LNCaP clone FGC (cell line): Measurements from ENCODE around the gene SMIM7.

ENCODE experiments used
- DNase-seq: peaks from one replicate; pipeline ENCODE4 v3.0.0-alpha.2; 2011; ENCODE audit warnings: low read depth
- H3K4me3 ChIP-seq: 2 replicates; pipeline ENCODE4 v1.5.1; 2011; ENCODE audit warnings: mild to moderate bottlenecking, low read depth, low read length, control low read depth
- TF ChIP-seq, protein P1 (sequence below): IDR thresholded peaks from 2 replicates; pipeline ENCODE4 v1.5.1; 2012; ENCODE audit warnings: mild to moderate bottlenecking; ENCODE audit not compliant: control insufficient read depth, insufficient read depth; ENCODE audit errors: extremely low read depth

SMIM7 gene

DNA sequence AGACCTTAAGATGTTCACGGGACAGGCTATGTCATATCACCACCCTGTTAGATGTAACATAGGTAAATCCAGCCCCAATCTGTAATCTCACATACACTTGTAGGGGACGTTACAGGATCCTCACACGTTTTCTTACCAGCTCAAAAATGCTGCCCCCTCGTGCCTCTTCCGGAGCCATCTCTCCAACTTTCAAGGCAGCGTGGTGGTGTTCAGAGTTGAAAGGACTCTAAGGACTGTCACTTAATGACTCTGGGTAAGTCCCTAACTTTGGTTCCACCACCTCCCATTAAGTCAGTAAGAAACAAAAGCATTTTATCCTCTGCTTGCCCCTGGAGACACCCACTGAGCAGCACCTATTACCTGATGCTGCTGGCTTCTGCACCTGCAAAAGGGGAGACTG, 36.4 kb downstream of the SMIM7 start:
- TF ChIP-seq, protein P1, sequence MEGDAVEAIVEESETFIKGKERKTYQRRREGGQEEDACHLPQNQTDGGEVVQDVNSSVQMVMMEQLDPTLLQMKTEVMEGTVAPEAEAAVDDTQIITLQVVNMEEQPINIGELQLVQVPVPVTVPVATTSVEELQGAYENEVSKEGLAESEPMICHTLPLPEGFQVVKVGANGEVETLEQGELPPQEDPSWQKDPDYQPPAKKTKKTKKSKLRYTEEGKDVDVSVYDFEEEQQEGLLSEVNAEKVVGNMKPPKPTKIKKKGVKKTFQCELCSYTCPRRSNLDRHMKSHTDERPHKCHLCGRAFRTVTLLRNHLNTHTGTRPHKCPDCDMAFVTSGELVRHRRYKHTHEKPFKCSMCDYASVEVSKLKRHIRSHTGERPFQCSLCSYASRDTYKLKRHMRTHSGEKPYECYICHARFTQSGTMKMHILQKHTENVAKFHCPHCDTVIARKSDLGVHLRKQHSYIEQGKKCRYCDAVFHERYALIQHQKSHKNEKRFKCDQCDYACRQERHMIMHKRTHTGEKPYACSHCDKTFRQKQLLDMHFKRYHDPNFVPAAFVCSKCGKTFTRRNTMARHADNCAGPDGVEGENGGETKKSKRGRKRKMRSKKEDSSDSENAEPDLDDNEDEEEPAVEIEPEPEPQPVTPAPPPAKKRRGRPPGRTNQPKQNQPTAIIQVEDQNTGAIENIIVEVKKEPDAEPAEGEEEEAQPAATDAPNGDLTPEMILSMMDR, result no peak
- no peak for DNase-seq
- H3K4me3 ChIP-seq, result no peak overlapping the region

DNA sequence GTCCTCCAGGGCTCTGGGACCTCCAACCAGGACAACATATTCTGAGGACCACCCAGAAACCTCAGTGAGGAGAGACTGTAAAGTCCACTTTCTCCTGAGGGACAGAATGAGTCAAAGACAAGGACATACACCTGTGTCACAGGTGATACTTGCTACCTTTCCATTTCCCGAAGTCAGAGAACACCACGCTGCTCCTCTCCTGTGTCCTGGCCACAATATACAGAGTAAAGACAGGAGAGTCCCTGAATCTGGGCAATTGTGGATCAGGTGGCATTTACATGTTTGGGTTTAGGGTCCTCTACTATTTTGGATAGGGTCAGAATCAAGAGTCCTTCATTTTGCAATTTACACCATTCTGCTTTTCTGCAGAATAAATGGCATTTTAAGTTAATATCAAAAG, 36.9 kb downstream of the SMIM7 start:
- DNase-seq, result no peak
- TF ChIP-seq, protein P1, result no peak
- no peak overlapping the region for H3K4me3 ChIP-seq

DNA sequence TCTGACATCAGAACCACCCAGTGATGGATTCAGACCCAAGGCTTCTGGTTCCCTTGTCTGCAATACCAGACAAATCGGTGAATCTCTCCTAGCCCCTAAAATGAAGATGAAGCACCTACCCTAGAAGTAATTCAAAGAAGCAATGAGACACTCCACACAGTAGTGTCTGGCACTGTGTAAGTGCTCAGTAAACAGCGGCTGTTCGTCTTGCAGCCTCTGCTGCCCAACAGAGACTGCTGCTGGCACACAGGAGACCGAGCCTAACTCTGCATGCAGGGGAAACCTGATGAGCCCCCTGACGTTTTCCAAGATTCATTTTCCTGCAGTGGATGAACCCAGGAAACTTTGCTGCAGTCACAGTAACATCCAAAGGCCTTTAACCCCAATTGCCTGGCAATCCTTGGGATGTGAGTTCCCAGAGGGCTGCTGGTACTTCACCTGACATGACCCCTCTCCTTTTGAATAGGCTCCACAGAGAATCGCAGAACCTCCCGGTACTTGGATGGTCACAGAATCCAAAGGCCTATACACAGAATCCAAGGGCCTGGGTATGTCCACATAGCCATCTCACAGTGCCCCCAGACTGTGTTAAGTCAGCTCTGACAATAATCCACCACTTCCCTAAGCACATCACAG, 38.7 kb downstream of the SMIM7 start:
- no peak for DNase-seq
- no peak overlapping the region for H3K4me3 ChIP-seq
- TF ChIP-seq, protein P1, result no peak

DNA sequence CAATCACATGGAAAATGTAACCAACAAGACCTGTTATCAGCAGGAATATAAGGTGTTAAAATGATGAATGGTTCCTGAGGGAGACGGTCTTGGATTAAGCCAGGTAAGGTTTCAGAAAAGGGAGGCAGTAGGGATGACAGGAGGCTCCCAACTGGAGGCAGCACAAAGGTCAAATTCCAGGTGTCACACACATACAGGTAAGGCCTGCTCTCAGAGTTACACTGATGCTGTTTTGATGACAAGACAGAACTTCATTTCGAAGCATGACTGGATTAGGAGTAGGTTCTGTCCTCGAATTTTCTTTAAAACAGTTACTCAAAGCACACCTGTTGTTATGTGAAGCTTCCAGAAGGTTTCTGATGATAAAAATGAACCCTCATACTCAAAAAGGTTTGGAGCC, 39.4 kb downstream of the SMIM7 start:
- TF ChIP-seq, protein P1, result no peak
- DNase-seq, result no peak
- no peak overlapping the region for H3K4me3 ChIP-seq

DNA sequence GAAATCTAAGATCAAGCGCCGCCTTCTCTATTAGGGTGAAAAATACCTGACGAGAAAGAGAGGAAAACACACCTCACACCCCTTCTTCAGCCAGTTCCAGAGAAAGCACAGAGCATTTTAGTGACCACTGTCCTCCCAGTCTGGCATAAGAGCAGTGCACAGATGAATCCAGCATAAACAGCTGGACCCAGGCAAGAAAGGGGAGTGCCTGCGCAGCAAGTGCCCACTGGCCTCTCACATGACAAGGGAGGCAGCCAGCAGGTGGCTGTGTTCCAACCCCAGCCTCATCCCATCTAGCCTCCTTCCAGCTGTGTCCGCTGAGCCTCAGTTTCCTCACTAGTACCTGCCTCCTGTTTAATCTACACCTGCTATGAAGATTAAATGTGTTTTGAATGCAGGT, 39.9 kb downstream of the SMIM7 start:
- DNase-seq, result no peak
- no peak overlapping the region for H3K4me3 ChIP-seq
- TF ChIP-seq, protein P1, result no peak

DNA sequence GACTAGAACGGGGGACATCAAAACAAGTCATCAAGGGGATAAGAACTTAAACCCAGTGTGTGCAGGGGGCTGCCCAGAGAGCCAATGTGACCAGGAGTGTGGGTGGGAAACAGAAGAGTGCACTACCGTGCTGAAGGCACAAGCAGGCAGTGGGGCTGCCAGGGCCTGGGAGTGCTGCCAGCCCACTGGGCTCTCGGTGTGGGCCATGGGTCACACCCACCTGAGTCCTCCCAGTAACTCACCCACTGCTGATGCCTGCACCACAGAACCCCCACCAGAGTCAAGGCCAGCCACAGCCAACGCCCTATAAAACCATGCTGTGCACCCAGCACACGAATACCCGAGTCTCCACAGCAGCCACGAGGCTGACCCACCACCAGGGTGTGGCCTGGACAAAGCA, 40.5 kb downstream of the SMIM7 start:
- DNase-seq, result no peak
- TF ChIP-seq, protein P1, result no peak
- H3K4me3 ChIP-seq, result no peak overlapping the region

DNA sequence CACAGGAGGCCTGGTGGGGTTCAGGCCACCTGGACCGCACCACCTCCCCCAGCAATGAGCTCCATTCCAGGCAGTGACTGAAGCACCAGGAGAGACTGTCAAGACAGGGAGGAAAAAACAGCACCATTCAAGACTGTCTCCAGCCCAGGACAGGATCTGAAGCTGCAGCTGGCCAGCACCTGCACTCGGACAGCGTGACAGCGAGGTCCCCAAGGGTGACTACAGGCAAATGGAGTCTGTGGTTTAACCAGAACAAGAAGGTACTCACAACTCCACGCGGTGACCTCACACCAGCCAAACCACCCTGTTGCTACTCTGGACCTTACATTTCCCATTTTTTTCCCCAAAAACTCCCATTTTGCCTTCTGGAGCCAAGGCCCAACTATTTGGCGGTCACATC, 41.7 kb downstream of the SMIM7 start:
- TF ChIP-seq, protein P1, result no peak
- DNase-seq, result no peak

More for the DNA sequence above, 41.7 kb downstream of the SMIM7 start:
- H3K4me3 ChIP-seq, result no peak overlapping the region
